ENCODE results near the gene RAB3IL1. TPM values are rescaled to one million over a fixed set of nuclear protein-coding genes. Genes with fewer than 3 reads are reported as not detected.

RAB3IL1 gene
- total and polyA plus RNA-seq, 2 of the 13 experiments (the other 11 are each of a cell fraction or from before 2014, with no cell fraction given) = 1.2 to 2.0 TPM

- TF ChIP-seq ZNF850 (CRISPR knock-in tag; conservative IDR thresholded peaks at IDR 0.05) = no peak
- 0 out of 2 replicates have a peak, but pooled peaks have one; percentile 26 for TF ChIP-seq GLI4 (CRISPR knock-in tag; IDR thresholded peaks at IDR 0.05; ENCODE audit: borderline replicate concordance)
- 0 out of 2 replicates have a peak, but pooled peaks have one; percentile 28 for TF ChIP-seq SALL2 (CRISPR knock-in tag; IDR thresholded peaks at IDR 0.05)
- no peak for TF ChIP-seq PBX2 (CRISPR knock-in tag; IDR thresholded peaks at IDR 0.05)
- no peak for TF ChIP-seq MATR3 (CRISPR knock-in tag; IDR thresholded peaks at IDR 0.05)
- TF ChIP-seq POGZ (CRISPR knock-in tag; IDR thresholded peaks at IDR 0.05) = no peak
- TF ChIP-seq ARID5B (CRISPR knock-in tag; IDR thresholded peaks at IDR 0.05) = 0 out of 2 replicates have a peak, but pooled peaks have one; percentile 45
- TF ChIP-seq ZNF510 (CRISPR knock-in tag; IDR thresholded peaks at IDR 0.05; ENCODE audit: low read depth) = no peak
- TF ChIP-seq ZUFSP (CRISPR knock-in tag; IDR thresholded peaks at IDR 0.05; ENCODE audit: borderline replicate concordance) = no peak
- no peak for TF ChIP-seq ZNF800 (CRISPR knock-in tag; IDR thresholded peaks at IDR 0.05)
- no peak for TF ChIP-seq TRIM24 (CRISPR knock-in tag; IDR thresholded peaks at IDR 0.05)
- TF ChIP-seq HNF1A (IDR thresholded peaks at IDR 0.05; ENCODE audit: low read depth) = no peak
- peak; percentile 77; the same call in 1 of the 2 replicates for TF ChIP-seq HNF1A (CRISPR knock-in tag; IDR thresholded peaks at IDR 0.05; ENCODE audit: borderline replicate concordance)
- TF ChIP-seq ZNF343 (CRISPR knock-in tag; IDR thresholded peaks at IDR 0.05) = no peak
- TF ChIP-seq ZNF724P (CRISPR knock-in tag; IDR thresholded peaks at IDR 0.05; ENCODE audit: borderline replicate concordance) = no peak
- TF ChIP-seq ZNF160 (CRISPR knock-in tag; IDR thresholded peaks at IDR 0.05) = no peak
- TF ChIP-seq ZNF747 (CRISPR knock-in tag; IDR thresholded peaks at IDR 0.05; ENCODE audit: borderline replicate concordance) = peak; percentile 43; the same call in 1 of the 2 replicates
These were observed 12.8 kb downstream of the RAB3IL1 start (continued) for GRCh38 chr11:61904539-61905048.
